K562 (cell line): ENCODE data around the gene CCDC194. TPM values are rescaled to one million over a fixed set of nuclear protein-coding genes. Genes with fewer than 3 reads are reported as not detected.

Experiments used
- CBX2 ChIP-seq: fragments of 200-600 bp; sonication (generic); IDR thresholded peaks from one replicate; pipeline ENCODE4 v1.6.1; 2012; ENCODE audit warnings: mild to moderate bottlenecking, low read length, inconsistent platforms; ENCODE audit not compliant: insufficient read depth, poor library complexity, severe bottlenecking
- CEBPG ChIP-seq, 3 experiments: fragments of 200-800 bp in 1 of 3; sonication (Bioruptor generic) in 1 of 3; sonication (generic) in 1 of 3; formaldehyde crosslinking in 1 of 3; IDR thresholded peaks in 2 of 3; conservative IDR thresholded peaks in 1 of 3; 2 replicates each; pipeline versions ENCODE4 v1.6.1 to v1.8.0; 2016 to 2022; ENCODE audit warnings: missing compliant biosample characterization in 2 of 3, missing genetic modification characterization in 2 of 3, mild to moderate bottlenecking in 1 of 3, missing genetic modification reagents in 1 of 3
- HDAC2 ChIP-seq: fragments of 450-650 bp; IDR thresholded peaks from 2 replicates; pipeline ENCODE4 v1.6.1; 2016; ENCODE audit warnings: mild to moderate bottlenecking
- HLTF ChIP-seq: fragments of 450-650 bp; IDR thresholded peaks from 2 replicates; pipeline ENCODE4 v1.6.1; 2016
- HMG20A ChIP-seq: fragments of 450-650 bp; formaldehyde crosslinking; conservative IDR thresholded peaks from 2 replicates; pipeline ENCODE4 v1.4.0; 2020; ENCODE audit warnings: mild to moderate bottlenecking, mixed read lengths
- KDM2B ChIP-seq: fragments of 250-450 bp; sonication (Bioruptor Pico); IDR thresholded peaks from 2 replicates; pipeline ENCODE4 v1.8.0; 2021; ENCODE audit warnings: mild to moderate bottlenecking, moderate library complexity
- NFATC3 ChIP-seq: fragments of 450-650 bp; IDR thresholded peaks from 2 replicates; pipeline ENCODE4 v1.6.1; 2017; ENCODE audit warnings: mild to moderate bottlenecking
- WHSC1 ChIP-seq: IDR thresholded peaks from one replicate; pipeline ENCODE4 v1.6.1; 2012; ENCODE audit warnings: low read length, control low read depth, inconsistent platforms
- ZNF347 ChIP-seq: fragments of 450-650 bp; formaldehyde crosslinking; IDR thresholded peaks from 2 replicates; pipeline ENCODE4 v1.4.0; 2020; ENCODE audit warnings: low read depth, mild to moderate bottlenecking, moderate library complexity
- ZNF76 ChIP-seq: fragments of 250-450 bp; sonication (Bioruptor Pico); IDR thresholded peaks from 2 replicates; pipeline ENCODE4 v1.4.0; 2020; ENCODE audit warnings: mild to moderate bottlenecking, moderate library complexity, borderline replicate concordance
- polyA plus RNA-seq, 8 experiments: library from polyadenylated mRNA; depleted of rRNA in 4 of 8; stranded (reverse) in 5 of 8; unstranded in 3 of 8; fragments of >200 nt; fragmentation: Nextera tagmentation in 2 of 8; fragmentation: Illumina TruSeq in 1 of 8; extraction: Ambion mirVana in 2 of 8; extraction: Trizol in 1 of 8; gene quantifications; 2 replicates each; pipeline versions ENCODE4 v1.2.1 to v1.2.3, GENCODE V29; 2011 to 2014; ENCODE audit warnings: inconsistent platforms in 1 of 8, missing spikeins in 1 of 8
- total RNA-seq, 7 experiments: library from RNA; depleted of rRNA in 6 of 7; stranded (reverse); fragments of >200 nt in 6 of 7; fragmentation: Illumina TruSeq in 2 of 7; extraction: Trizol in 2 of 7; gene quantifications; 2 replicates each; pipeline versions ENCODE4 v1.2.1 to v1.2.3, GENCODE V29; 2011 to 2021; ENCODE audit warnings: low replicate concordance in 1 of 7
- TF ChIP-seq, protein P1 (sequence below): fragments of 450-650 bp; IDR thresholded peaks from 2 replicates; pipeline ENCODE4 v1.6.1; 2016; ENCODE audit warnings: mild to moderate bottlenecking, moderate library complexity
- TF ChIP-seq, protein P2 (sequence below): sonication (generic); formaldehyde crosslinking; IDR thresholded peaks from 2 replicates; pipeline ENCODE4 v1.8.1; 2022; ENCODE audit warnings: missing genetic modification reagents
- TF ChIP-seq, protein P3 (sequence below): sonication (generic); formaldehyde crosslinking; IDR thresholded peaks from 2 replicates; pipeline ENCODE4 v1.8.1; 2023; ENCODE audit warnings: mild to moderate bottlenecking, missing genetic modification reagents

CCDC194 gene
- total and polyA plus RNA-seq, 9 of the 15 experiments (the other 6 are each of a cell fraction or from before 2014, with no cell fraction given), result 0.13 to 1.3 (median 0.39) TPM; not detected in 3

DNA sequence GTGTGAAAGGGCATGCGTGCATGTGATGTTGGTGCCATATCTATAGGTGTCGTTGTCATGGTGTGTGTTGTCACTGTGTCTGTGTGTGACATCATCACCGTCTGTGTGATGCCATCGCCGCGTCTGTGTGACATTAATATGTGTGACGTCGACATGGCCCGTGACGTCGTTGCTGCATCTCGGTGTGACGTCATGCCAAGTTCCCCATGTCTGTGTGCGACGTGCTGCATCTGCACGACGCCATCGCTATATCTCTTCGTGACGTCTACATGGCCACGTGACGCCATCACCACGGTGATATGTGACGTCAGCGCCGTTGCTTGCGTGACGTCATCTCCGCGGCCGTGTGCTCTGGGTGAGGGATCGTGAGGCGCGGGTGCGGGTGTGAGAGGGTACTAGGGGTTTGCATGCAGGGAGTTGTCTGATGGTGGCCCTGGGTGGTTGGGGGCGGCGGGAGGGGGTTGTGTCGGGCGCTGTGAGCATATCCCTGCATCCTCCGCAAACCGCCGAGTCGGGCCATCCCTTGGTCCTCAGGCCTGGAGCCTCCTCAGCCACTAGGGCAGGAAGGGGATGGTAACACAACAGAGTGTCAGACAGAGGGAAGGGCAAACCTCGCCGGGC, 42.1 kb downstream of the CCDC194 start (continued):
- TF ChIP-seq, protein P1, sequence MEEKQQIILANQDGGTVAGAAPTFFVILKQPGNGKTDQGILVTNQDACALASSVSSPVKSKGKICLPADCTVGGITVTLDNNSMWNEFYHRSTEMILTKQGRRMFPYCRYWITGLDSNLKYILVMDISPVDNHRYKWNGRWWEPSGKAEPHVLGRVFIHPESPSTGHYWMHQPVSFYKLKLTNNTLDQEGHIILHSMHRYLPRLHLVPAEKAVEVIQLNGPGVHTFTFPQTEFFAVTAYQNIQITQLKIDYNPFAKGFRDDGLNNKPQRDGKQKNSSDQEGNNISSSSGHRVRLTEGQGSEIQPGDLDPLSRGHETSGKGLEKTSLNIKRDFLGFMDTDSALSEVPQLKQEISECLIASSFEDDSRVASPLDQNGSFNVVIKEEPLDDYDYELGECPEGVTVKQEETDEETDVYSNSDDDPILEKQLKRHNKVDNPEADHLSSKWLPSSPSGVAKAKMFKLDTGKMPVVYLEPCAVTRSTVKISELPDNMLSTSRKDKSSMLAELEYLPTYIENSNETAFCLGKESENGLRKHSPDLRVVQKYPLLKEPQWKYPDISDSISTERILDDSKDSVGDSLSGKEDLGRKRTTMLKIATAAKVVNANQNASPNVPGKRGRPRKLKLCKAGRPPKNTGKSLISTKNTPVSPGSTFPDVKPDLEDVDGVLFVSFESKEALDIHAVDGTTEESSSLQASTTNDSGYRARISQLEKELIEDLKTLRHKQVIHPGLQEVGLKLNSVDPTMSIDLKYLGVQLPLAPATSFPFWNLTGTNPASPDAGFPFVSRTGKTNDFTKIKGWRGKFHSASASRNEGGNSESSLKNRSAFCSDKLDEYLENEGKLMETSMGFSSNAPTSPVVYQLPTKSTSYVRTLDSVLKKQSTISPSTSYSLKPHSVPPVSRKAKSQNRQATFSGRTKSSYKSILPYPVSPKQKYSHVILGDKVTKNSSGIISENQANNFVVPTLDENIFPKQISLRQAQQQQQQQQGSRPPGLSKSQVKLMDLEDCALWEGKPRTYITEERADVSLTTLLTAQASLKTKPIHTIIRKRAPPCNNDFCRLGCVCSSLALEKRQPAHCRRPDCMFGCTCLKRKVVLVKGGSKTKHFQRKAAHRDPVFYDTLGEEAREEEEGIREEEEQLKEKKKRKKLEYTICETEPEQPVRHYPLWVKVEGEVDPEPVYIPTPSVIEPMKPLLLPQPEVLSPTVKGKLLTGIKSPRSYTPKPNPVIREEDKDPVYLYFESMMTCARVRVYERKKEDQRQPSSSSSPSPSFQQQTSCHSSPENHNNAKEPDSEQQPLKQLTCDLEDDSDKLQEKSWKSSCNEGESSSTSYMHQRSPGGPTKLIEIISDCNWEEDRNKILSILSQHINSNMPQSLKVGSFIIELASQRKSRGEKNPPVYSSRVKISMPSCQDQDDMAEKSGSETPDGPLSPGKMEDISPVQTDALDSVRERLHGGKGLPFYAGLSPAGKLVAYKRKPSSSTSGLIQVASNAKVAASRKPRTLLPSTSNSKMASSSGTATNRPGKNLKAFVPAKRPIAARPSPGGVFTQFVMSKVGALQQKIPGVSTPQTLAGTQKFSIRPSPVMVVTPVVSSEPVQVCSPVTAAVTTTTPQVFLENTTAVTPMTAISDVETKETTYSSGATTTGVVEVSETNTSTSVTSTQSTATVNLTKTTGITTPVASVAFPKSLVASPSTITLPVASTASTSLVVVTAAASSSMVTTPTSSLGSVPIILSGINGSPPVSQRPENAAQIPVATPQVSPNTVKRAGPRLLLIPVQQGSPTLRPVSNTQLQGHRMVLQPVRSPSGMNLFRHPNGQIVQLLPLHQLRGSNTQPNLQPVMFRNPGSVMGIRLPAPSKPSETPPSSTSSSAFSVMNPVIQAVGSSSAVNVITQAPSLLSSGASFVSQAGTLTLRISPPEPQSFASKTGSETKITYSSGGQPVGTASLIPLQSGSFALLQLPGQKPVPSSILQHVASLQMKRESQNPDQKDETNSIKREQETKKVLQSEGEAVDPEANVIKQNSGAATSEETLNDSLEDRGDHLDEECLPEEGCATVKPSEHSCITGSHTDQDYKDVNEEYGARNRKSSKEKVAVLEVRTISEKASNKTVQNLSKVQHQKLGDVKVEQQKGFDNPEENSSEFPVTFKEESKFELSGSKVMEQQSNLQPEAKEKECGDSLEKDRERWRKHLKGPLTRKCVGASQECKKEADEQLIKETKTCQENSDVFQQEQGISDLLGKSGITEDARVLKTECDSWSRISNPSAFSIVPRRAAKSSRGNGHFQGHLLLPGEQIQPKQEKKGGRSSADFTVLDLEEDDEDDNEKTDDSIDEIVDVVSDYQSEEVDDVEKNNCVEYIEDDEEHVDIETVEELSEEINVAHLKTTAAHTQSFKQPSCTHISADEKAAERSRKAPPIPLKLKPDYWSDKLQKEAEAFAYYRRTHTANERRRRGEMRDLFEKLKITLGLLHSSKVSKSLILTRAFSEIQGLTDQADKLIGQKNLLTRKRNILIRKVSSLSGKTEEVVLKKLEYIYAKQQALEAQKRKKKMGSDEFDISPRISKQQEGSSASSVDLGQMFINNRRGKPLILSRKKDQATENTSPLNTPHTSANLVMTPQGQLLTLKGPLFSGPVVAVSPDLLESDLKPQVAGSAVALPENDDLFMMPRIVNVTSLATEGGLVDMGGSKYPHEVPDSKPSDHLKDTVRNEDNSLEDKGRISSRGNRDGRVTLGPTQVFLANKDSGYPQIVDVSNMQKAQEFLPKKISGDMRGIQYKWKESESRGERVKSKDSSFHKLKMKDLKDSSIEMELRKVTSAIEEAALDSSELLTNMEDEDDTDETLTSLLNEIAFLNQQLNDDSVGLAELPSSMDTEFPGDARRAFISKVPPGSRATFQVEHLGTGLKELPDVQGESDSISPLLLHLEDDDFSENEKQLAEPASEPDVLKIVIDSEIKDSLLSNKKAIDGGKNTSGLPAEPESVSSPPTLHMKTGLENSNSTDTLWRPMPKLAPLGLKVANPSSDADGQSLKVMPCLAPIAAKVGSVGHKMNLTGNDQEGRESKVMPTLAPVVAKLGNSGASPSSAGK, result peak; percentile 64; the same call in 1 of the 2 replicates
- peak; percentile 77 for TF ChIP-seq CEBPG (CRISPR knock-in tag; IDR thresholded peaks at IDR 0.05)
- no peak for TF ChIP-seq CEBPG (tag; conservative IDR thresholded peaks at IDR 0.05 in 1 of 2, IDR thresholded peaks at IDR 0.05 in 1 of 2)
- no peak for TF ChIP-seq ZNF76 (CRISPR knock-in tag)
- no peak for TF ChIP-seq CBX2
- TF ChIP-seq, protein P2, sequence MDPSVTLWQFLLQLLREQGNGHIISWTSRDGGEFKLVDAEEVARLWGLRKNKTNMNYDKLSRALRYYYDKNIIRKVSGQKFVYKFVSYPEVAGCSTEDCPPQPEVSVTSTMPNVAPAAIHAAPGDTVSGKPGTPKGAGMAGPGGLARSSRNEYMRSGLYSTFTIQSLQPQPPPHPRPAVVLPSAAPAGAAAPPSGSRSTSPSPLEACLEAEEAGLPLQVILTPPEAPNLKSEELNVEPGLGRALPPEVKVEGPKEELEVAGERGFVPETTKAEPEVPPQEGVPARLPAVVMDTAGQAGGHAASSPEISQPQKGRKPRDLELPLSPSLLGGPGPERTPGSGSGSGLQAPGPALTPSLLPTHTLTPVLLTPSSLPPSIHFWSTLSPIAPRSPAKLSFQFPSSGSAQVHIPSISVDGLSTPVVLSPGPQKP (CRISPR knock-in tag), result no peak
- TF ChIP-seq HDAC2, result no peak; the same call in 1 of the 2 replicates
- TF ChIP-seq HLTF, result no peak
- no peak for TF ChIP-seq WHSC1
- no peak for TF ChIP-seq KDM2B (CRISPR knock-in tag)
- TF ChIP-seq HMG20A (CRISPR knock-in tag), result no peak
- TF ChIP-seq, protein P3, sequence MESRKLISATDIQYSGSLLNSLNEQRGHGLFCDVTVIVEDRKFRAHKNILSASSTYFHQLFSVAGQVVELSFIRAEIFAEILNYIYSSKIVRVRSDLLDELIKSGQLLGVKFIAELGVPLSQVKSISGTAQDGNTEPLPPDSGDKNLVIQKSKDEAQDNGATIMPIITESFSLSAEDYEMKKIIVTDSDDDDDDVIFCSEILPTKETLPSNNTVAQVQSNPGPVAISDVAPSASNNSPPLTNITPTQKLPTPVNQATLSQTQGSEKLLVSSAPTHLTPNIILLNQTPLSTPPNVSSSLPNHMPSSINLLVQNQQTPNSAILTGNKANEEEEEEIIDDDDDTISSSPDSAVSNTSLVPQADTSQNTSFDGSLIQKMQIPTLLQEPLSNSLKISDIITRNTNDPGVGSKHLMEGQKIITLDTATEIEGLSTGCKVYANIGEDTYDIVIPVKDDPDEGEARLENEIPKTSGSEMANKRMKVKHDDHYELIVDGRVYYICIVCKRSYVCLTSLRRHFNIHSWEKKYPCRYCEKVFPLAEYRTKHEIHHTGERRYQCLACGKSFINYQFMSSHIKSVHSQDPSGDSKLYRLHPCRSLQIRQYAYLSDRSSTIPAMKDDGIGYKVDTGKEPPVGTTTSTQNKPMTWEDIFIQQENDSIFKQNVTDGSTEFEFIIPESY (CRISPR knock-in tag), result peak; percentile 88
- TF ChIP-seq NFATC3, result no peak
- no peak for TF ChIP-seq ZNF347 (CRISPR knock-in tag)
